ENCODE measurements around the gene UGT3A2.

- TF ChIP-seq POLR2A (IDR thresholded peaks at IDR 0.05; ENCODE audit: low read length) (no peak), GATA1 (IDR thresholded peaks at IDR 0.05; ENCODE audit: low read depth, low read length) (no peak)
Observed at GRCh38 chr5:36059571-36060419, 6.9 kb downstream of the UGT3A2 start.
